ENCODE data around the gene ELOB. TPM values are rescaled to one million over a fixed set of nuclear protein-coding genes. Genes with fewer than 3 reads are reported as not detected.
A peak's percentile ranks its signal among the peaks of the same experiment; 100 is the strongest.

The ELOB gene
- total and polyA plus RNA-seq, 10 of the 15 experiments (the other 5 are each of a cell fraction or from before 2014, with no cell fraction given) = 86.9 to 823 (median 263) TPM

DNA sequence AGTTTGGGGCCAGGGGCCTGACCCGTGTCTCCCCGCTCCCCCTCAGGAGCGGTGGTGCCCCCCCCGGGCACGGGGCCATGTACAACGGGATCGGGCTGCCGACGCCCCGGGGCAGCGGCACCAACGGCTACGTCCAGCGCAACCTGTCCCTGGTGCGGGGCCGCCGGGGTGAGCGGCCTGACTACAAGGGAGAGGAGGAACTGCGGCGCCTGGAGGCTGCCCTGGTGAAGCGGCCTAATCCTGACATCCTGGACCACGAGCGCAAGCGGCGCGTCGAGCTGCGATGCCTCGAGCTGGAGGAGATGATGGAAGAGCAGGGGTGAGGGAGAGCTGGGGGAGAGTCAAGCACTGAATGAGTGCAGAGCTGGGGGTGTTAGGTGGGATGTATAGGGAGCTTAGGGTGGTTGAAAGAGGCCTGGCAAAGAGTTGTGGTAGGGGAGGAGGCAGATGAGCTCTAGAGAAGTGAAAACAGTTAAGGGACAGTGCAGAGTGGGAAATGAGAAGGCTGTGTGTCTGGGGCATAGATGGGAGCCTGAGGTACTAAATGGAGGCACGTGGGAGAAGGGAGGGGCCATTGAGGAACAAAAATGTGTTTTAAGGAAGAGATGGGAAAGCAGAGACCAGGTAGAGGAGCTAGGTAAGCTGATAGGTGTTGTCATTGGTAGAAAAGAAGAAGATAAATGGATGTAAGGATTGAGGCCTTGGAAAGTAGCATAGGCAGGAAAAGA is 20.6 kb downstream of the ELOB start:
- intact Hi-C loops (cut with micrococcal nuclease; ENCODE audit: unreplicated experiment) (no loop called here), in situ Hi-C loops (cut with MboI) (no loop called here)
- WGBS (ENCODE audit: insufficient coverage, insufficient replicate concordance, low lambda C conversion rate, missing lambda C conversion rate) = 92% methylated on average over 27 of the region's 30 CpGs
- peaks cover 29% of the 10 kb centered on the region for H4K20me1 ChIP-seq (ENCODE audit: control insufficient read depth, insufficient read depth)
- ChIA-PET SMC1A (ENCODE audit: uncharacterized antibody, unreplicated experiment) (no interaction called here), RAD21 (ENCODE audit: unreplicated experiment) (no interaction called here), CTCF (interaction anchor here (0.9 kb wide), 1 partner anchor 89 kb away, joined by 3 read pairs; no protein-coding TSS in a partner anchor), POLR2A (no interaction called here)
- peaks cover 30 to 51% of the 10 kb centered on the region in 2 experiments for H3K36me3 ChIP-seq (ENCODE audit: control insufficient read depth in 2 of 2, insufficient read depth in 2 of 2, low read length in 1 of 2)
- H3K4me2 ChIP-seq (ENCODE audit: control insufficient read depth, insufficient read depth) = peak overlapping the region; percentile 78
- no peaks in the 10 kb centered on the region; the same call in 1 of the 3 replicates for H3K9me3 ChIP-seq (replicated peaks; ENCODE audit: control insufficient read depth, insufficient read depth, low read length)
- H3K27me3 ChIP-seq (replicated peaks in 1 of 2; ENCODE audit: control insufficient read depth in 2 of 2, insufficient read depth in 2 of 2, low read length in 1 of 2) = no peaks in the 10 kb centered on the region
- H3K4me3 ChIP-seq = 0 out of 2 replicates have a peak overlapping the region, but pooled peaks have one; percentile 98
- H2AFZ ChIP-seq (ENCODE audit: control insufficient read depth, low read depth, low read length) = no peak overlapping the region
- FAIRE-seq = no peak
- TF ChIP-seq POLR2A (IDR thresholded peaks at IDR 0.05; ENCODE audit: low read depth, low read length) (peak; percentile 41; the same call in 1 of the 2 replicates), HDGF (IDR thresholded peaks at IDR 0.05) (peak; percentile 53; the same call in 1 of the 2 replicates), MXI1 (IDR thresholded peaks at IDR 0.05; ENCODE audit: low read depth, low read length) (no peak)
- DNase-seq (ENCODE audit: low read depth, low spot score) = no peak
- H3K4me1 ChIP-seq (ENCODE audit: control insufficient read depth, insufficient read depth, low read length) = peaks cover 8% of the 10 kb centered on the region; the same call in 1 of the 2 replicates
- H3K9ac ChIP-seq (ENCODE audit: control insufficient read depth, insufficient read depth, low read length) = no peak overlapping the region
- no peak for ATAC-seq
- BruUV-seq (replicated peaks) = no TSS peak
- peaks cover 79% of the 10 kb centered on the region for H3K79me2 ChIP-seq (ENCODE audit: control insufficient read depth, insufficient read depth, low read length)
- no peak overlapping the region for H3K27ac ChIP-seq (ENCODE audit: control insufficient read depth, insufficient read depth)

DNA sequence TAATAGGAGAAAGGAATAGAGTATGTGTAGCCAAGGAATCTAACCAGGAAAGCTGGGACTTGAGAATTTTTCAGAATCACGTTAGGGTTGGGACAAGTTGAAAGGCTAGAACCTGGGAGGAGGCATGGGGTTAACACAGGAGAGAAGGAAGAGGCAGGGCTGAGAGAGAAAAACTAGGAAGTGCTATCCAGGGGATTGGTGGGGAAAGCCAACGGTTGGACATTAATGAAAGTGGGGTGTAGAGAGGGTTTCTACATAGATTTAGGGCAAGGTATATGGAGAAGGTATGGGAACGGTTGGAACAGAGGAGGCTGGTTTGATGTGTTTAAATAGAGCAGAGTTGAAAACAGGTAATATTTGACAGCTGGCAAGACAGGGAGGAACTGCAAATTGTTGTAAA is 21.9 kb downstream of the ELOB start:
- in situ Hi-C loops (cut with MboI) (no loop called here), intact Hi-C loops (cut with micrococcal nuclease; ENCODE audit: unreplicated experiment) (no loop called here)
- CTCF ChIA-PET = no interaction called here
- H3K9me3 ChIP-seq (replicated peaks; ENCODE audit: control insufficient read depth, insufficient read depth, low read length) = no peaks in the 10 kb centered on the region; the same call in 1 of the 3 replicates
- 48% methylated on average over 3 of the region's 3 CpGs for WGBS (ENCODE audit: insufficient coverage, insufficient replicate concordance, low lambda C conversion rate, missing lambda C conversion rate)
- H4K20me1 ChIP-seq (ENCODE audit: control insufficient read depth, insufficient read depth) = peaks cover 29% of the 10 kb centered on the region
- no peak for FAIRE-seq
- BruUV-seq (replicated peaks) = no TSS peak
- peak overlapping the region; percentile 32; the same call in 1 of the 2 replicates for H3K27ac ChIP-seq (ENCODE audit: control insufficient read depth, insufficient read depth)
- no peaks in the 10 kb centered on the region for H3K27me3 ChIP-seq (replicated peaks in 1 of 2; ENCODE audit: control insufficient read depth in 2 of 2, insufficient read depth in 2 of 2, low read length in 1 of 2)
- SMC1A ChIA-PET (ENCODE audit: uncharacterized antibody, unreplicated experiment) = no interaction called here
- peaks cover 17% of the 10 kb centered on the region; the same call in 1 of the 2 replicates for H3K4me1 ChIP-seq (ENCODE audit: control insufficient read depth, insufficient read depth, low read length)
- ATAC-seq = no peak
- peak overlapping the region; percentile 78 for H3K4me2 ChIP-seq (ENCODE audit: control insufficient read depth, insufficient read depth)
- TF ChIP-seq MAX (IDR thresholded peaks at IDR 0.05; ENCODE audit: low read depth, low read length) (no peak), TAF1 (IDR thresholded peaks at IDR 0.05; ENCODE audit: borderline replicate concordance, low read depth, low read length) (no peak), CEBPB (IDR thresholded peaks at IDR 0.05; ENCODE audit: borderline replicate concordance in 1 of 2, low read depth in 2 of 2, low read length in 2 of 2) (no peak), ZZZ3 (IDR thresholded peaks at IDR 0.05; ENCODE audit: control insufficient read depth, insufficient read length, low read depth) (no peak), SIX5 (IDR thresholded peaks at IDR 0.05; ENCODE audit: low read depth, low read length, severe bottlenecking) (no peak)
- TF ChIP-seq, protein P1, sequence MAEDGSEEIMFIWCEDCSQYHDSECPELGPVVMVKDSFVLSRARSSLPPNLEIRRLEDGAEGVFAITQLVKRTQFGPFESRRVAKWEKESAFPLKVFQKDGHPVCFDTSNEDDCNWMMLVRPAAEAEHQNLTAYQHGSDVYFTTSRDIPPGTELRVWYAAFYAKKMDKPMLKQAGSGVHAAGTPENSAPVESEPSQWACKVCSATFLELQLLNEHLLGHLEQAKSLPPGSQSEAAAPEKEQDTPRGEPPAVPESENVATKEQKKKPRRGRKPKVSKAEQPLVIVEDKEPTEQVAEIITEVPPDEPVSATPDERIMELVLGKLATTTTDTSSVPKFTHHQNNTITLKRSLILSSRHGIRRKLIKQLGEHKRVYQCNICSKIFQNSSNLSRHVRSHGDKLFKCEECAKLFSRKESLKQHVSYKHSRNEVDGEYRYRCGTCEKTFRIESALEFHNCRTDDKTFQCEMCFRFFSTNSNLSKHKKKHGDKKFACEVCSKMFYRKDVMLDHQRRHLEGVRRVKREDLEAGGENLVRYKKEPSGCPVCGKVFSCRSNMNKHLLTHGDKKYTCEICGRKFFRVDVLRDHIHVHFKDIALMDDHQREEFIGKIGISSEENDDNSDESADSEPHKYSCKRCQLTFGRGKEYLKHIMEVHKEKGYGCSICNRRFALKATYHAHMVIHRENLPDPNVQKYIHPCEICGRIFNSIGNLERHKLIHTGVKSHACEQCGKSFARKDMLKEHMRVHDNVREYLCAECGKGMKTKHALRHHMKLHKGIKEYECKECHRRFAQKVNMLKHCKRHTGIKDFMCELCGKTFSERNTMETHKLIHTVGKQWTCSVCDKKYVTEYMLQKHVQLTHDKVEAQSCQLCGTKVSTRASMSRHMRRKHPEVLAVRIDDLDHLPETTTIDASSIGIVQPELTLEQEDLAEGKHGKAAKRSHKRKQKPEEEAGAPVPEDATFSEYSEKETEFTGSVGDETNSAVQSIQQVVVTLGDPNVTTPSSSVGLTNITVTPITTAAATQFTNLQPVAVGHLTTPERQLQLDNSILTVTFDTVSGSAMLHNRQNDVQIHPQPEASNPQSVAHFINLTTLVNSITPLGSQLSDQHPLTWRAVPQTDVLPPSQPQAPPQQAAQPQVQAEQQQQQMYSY (CRISPR knock-in tag; IDR thresholded peaks at IDR 0.05) = no peak
- peak overlapping the region; percentile 98 for H3K4me3 ChIP-seq
- peaks cover 86% of the 10 kb centered on the region for H3K79me2 ChIP-seq (ENCODE audit: control insufficient read depth, insufficient read depth, low read length)
- no peak overlapping the region for H2AFZ ChIP-seq (ENCODE audit: control insufficient read depth, low read depth, low read length)
- DNase-seq (ENCODE audit: low read depth, low spot score) = no peak
- POLR2A ChIA-PET = interaction anchor here (1.0 to 3.3 kb wide), 3 partner anchors 12 to 22 kb away, joined by 3 to 27 read pairs (median 4); partner anchors contain the start of gene ELOB
- RAD21 ChIA-PET (ENCODE audit: unreplicated experiment) = no interaction called here
- peak overlapping the region; percentile 98; the same call in 1 of the 2 replicates for H3K9ac ChIP-seq (ENCODE audit: control insufficient read depth, insufficient read depth, low read length)
- peaks cover 26 to 38% of the 10 kb centered on the region in 2 experiments for H3K36me3 ChIP-seq (ENCODE audit: control insufficient read depth in 2 of 2, insufficient read depth in 2 of 2, low read length in 1 of 2)
